GM08714 (cell line): ENCODE measurements around the gene BICRAL.

Experiments
- H3K4me3 ChIP-seq: fragments of 200-500 bp; sonication (Bioruptor generic); 2 replicates; pipeline ENCODE4 v1.5.1; 2014; ENCODE audit warnings: mild to moderate bottlenecking, low read length, inconsistent platforms
- ZNF274 ChIP-seq: IDR thresholded peaks from 2 replicates; pipeline ENCODE4 v1.6.1; 2012; ENCODE audit warnings: mild to moderate bottlenecking, low read depth, low read length

BICRAL gene

GRCh38 chr6:42754759-42755158, 27.1 kb upstream of the BICRAL start:
- H3K4me3 ChIP-seq = no peak overlapping the region
- TF ChIP-seq ZNF274 = no peak

GRCh38 chr6:42756722-42757121, 25.1 kb upstream of the BICRAL start:
- no peak overlapping the region for H3K4me3 ChIP-seq
- TF ChIP-seq ZNF274 = no peak

DNA sequence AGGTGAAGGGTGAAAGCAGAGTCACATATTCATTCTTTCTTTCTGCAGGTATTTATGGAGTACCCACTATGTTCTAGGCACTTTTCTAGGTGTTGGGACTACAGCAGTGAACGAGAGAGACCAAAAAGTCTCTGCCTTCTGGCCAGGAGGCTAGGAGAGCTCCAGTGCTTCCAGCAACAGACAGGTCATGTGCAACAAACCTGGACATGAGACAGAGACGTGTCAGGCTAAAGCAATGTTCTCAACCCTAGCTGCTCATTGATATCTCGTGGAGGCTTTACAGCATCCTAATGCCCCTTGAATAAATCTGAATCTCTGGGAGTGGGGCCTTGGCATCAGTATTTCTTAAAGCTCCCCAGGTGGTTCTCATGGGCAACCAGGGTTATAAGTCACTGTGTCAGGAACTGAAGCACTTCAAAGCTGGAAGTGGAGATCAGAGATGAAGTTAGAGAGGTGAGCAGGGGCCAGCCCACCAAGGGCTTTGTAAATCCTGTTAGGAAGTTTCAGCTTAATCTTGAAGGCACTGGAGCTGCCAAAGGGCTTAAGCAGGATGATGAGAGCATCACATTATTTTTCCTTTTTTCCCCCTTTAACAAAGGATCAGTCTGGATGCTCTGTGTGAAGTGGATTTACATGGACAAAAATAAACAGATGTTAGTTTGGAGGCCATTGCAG, 23.0 kb upstream of the BICRAL start:
- H3K4me3 ChIP-seq = no peak overlapping the region
- TF ChIP-seq ZNF274 = no peak

- no peak overlapping the region for H3K4me3 ChIP-seq
- no peak for TF ChIP-seq ZNF274
Measured at GRCh38 chr6:42761287-42762067, 20.4 kb upstream of the BICRAL start.

GRCh38 chr6:42762426-42762859, 19.4 kb upstream of the BICRAL start:
- H3K4me3 ChIP-seq = no peak overlapping the region
- no peak for TF ChIP-seq ZNF274

DNA sequence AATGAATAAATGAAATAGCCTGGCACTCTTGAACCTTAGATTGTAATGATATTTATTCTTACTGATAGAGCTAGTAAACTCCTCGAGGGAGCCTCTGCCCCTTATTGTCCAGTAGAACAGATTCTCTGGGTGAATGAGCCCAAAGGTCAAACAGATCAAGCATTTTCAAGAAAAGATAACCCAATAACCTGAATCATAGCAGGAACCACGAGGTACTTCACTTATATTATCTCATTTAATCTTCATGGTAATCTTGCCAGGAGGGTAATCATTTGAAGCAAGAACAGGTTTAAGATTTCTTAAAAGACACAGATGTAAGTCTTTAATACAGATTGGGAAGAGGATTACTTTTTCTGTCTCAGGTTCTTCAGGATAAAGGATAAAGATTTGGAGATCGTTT, 18.9 kb upstream of the BICRAL start:
- TF ChIP-seq ZNF274 = no peak
- H3K4me3 ChIP-seq = no peak overlapping the region

DNA sequence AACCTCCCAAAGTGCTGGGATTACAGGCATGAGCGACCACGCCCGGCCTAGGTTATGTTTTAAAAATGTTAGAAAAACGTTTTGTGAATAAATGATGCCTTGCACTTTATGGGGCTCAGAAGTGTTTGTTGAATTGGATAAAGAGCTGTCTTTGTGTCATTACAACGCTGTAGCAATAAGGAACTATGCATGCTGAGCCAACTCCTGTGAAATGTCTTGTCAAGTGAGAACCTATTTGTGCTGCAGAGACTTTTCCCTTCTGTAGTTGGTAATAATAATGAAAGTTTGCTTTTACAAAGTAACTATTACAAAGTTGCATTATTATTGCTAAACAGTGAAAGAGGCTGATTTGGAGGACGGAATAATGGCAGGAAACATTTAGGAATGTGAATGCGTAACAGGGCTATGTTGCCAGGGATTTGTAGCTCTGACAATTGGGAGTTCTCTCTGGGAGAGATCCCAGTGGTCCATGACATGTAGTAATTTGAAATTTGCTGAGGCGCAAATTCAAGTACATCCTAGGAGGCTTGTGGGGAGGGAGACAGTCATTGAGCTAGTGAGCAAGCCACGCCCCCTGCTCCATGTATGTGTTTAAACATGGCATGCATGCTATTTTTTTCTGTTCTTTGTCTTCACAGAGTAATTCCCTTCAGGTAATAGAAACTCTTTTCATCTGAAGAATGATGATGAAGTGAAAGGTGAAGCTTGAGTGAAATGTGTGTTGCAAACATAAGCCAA, 16.8 kb upstream of the BICRAL start:
- no peak for TF ChIP-seq ZNF274
- no peak overlapping the region for H3K4me3 ChIP-seq

GRCh38 chr6:42766163-42766670, 15.6 kb upstream of the BICRAL start:
- no peak for TF ChIP-seq ZNF274
- H3K4me3 ChIP-seq = no peak overlapping the region

DNA sequence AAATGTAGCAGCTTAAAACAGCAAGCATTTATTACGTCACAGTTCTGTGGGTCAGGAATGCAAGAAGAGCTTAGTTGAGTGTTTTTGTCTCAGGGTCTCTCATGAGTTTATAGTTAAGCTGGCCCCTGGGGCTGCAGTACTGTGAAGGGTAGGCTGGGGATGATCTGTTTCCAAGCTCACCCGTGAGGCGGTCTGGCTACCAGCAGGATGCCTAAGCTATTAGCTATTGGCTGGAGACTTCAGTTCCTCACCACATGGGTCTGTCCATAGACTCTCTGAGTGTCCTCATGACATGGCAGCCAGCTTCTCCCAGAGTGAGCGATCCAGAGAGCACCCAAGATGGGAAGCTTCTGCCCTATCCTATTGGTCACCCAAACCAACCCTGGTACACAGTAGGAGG, 12.8 kb upstream of the BICRAL start:
- no peak overlapping the region for H3K4me3 ChIP-seq
- no peak for TF ChIP-seq ZNF274

GRCh38 chr6:42769836-42770235, 12.0 kb upstream of the BICRAL start:
- no peak overlapping the region for H3K4me3 ChIP-seq
- TF ChIP-seq ZNF274 = no peak

DNA sequence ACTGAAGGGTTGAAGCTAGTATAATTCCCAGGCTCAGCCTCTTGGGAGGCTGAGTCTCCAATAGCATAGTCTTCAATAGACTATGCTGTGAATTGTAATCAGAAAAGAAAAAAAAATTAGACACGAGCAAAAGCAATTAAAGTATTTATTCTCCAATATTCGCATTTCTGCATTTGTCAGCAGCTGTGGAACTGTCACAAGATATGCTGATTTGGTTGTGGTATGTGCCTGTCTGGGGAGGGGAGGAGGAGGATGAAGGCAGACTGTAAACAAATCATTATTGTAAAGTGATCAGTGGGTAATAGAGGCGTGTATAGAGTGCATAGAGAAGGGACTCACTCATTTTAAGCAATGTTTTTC, 10.1 kb upstream of the BICRAL start:
- no peak for TF ChIP-seq ZNF274
- peak overlapping the region; percentile 14; the same call in 1 of the 2 replicates for H3K4me3 ChIP-seq

- TF ChIP-seq ZNF274 = no peak
- H3K4me3 ChIP-seq = peak overlapping the region; percentile 4; the same call in 1 of the 2 replicates
Measured at GRCh38 chr6:42774201-42774600, 7.7 kb upstream of the BICRAL start.

GRCh38 chr6:42774821-42775487, 6.9 kb upstream of the BICRAL start:
- peak overlapping the region; percentile 70; the same call in 1 of the 2 replicates for H3K4me3 ChIP-seq
